T-helper 1 cell treated with Interleukin-12 subunit alpha and Interleukin-12 subunit beta and Interleukin-4 antibody, amounts not matched to agents 30 μg/mL and 1 μg/mL, for 36 hours (primary cell): ENCODE results near the gene ARFGAP1.
"Not testable (repeated sequence)": the region's sequence is repeated elsewhere in the genome, so short reads cannot be mapped to it uniquely, and the experiment has no call there.

ENCODE experiments used
- H3K27ac Mint-ChIP-seq: one replicate; pipeline ENCODE4 v1.8.0; 2021; ENCODE audit warnings: mild to moderate bottlenecking, mixed read lengths
- H3K27me3 Mint-ChIP-seq: one replicate; pipeline ENCODE4 v1.8.0; 2021; ENCODE audit warnings: low read depth, mixed read lengths
- H3K36me3 Mint-ChIP-seq: one replicate; pipeline ENCODE4 v1.8.0; 2021; ENCODE audit warnings: low read depth, mixed read lengths
- H3K4me1 Mint-ChIP-seq: one replicate; pipeline ENCODE4 v1.8.0; 2021; ENCODE audit warnings: low read depth, mixed read lengths
- H3K4me3 Mint-ChIP-seq: one replicate; pipeline ENCODE4 v1.8.0; 2021; ENCODE audit warnings: mild to moderate bottlenecking, moderate library complexity, mixed read lengths
- H3K9me3 Mint-ChIP-seq: one replicate; pipeline ENCODE4 v1.8.0; 2021; ENCODE audit warnings: mixed read lengths

Gene ARFGAP1

DNA sequence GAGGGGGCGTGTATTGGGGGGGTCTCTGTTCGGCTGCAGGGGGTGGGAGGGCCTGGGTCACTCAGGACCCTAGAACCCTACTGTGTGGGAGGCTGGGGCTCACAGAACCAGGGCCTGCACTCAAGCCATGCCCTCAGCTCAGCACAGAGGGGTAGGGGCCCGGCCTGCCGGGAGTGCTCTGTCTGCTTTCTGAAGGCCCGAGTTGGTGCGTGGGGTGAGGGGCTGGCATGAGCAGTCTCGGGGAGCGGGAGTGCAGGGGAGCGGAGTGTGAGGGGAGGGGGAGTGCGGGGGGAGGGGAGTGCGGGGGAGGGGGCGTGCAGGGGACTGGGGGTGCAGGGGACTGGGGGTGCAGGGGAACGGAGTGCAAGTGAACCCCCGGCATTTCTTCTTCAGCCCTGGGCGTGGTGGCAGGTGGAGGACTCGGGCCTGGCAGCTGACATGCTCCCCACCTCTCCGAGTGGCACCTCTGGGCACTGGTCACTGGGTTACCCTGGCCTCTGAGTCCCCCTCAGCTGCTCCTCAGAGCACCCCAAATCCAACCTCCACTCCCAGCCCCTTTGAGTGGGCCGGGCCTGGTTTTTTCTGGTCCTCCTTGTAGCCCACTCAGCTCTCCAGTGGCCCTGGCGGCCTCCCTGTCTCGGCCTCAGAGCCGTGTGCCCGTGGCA, 21.4 kb downstream of the ARFGAP1 start:
- H3K4me1 Mint-ChIP-seq: no peaks in the 10 kb centered on the region
- H3K27ac Mint-ChIP-seq: no peak overlapping the region
- H3K9me3 Mint-ChIP-seq: no peaks in the 10 kb centered on the region
- H3K4me3 Mint-ChIP-seq: no peak overlapping the region
- peaks cover 9% of the 10 kb centered on the region for H3K27me3 Mint-ChIP-seq
- peaks cover under 1% of the 10 kb centered on the region for H3K36me3 Mint-ChIP-seq

DNA sequence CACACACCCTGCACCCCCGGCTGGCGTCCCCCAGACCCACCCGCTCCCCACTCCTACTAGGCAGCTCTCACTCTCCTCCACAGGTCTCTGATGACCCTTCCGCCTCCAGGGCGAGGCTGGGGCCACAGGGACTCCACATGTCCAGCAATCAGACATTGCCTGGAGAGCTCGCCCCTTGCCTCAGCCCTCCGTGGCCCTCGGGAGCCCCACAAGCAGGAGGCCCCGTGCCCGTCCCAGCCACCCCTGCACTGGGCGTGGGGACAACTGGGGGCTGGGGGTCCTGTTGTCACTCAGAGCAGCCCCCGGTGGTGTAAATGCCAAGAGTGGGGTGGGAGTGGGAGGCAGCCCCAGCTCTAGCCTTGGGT, 21.9 kb downstream of the ARFGAP1 start:
- Mint-ChIP-seq H3K36me3 (no peaks in the 10 kb centered on the region), H3K4me3 (no peak overlapping the region), H3K27ac (no peak overlapping the region), H3K27me3 (peaks cover 9% of the 10 kb centered on the region), H3K9me3 (no peaks in the 10 kb centered on the region), H3K4me1 (no peaks in the 10 kb centered on the region)

- Mint-ChIP-seq H3K4me1 (no peaks in the 10 kb centered on the region), H3K9me3 (no peaks in the 10 kb centered on the region), H3K27me3 (peaks cover 9% of the 10 kb centered on the region), H3K4me3 (no peak overlapping the region), H3K27ac (no peak overlapping the region), H3K36me3 (no peaks in the 10 kb centered on the region)
Observed at GRCh38 chr20:63295018-63295417, 22.4 kb downstream of the ARFGAP1 start.

DNA sequence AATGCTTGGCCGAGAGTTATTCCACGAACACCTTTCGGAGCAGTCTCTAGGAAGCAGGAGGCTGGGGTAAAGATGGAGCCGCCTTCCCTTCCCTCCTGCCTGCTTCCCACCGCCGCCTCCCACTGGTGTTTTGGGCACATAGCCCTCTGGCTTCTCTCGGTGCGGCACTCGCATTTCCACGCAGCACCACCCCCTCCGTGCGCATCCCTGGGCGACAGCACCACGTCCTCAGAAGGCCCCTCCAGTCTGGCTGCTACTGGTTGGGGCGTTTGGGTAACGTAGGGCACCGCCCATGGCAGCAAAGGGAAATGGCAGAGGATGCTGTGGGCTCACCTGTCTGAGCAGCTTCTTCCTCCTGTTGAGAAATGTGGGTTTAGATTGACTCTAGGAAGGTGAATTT, 22.8 kb downstream of the ARFGAP1 start:
- no peaks in the 10 kb centered on the region for H3K36me3 Mint-ChIP-seq
- no peaks in the 10 kb centered on the region for H3K9me3 Mint-ChIP-seq
- H3K4me1 Mint-ChIP-seq: no peaks in the 10 kb centered on the region
- no peak overlapping the region for H3K27ac Mint-ChIP-seq
- H3K27me3 Mint-ChIP-seq: peaks cover 11% of the 10 kb centered on the region
- no peak overlapping the region for H3K4me3 Mint-ChIP-seq

DNA sequence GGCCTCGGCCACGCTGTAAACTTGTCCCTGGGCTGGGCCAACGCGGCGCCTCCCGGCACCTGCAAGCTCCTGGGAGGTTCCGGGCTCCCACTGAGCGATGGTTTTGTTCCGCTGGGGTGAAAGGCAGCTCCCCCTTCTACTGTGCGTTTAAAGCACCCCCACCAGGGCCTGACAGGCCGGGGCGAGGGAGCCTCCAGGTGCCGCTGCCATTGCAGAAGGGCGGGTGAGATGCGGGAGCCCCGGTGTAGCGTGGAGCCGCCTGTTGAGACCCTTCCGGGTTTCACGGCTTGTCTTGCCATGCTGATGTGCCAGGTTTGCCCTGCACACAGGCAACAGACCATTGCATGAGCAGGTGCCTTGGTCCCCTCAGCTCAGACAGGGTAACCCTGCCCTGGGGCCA, 23.2 kb downstream of the ARFGAP1 start:
- Mint-ChIP-seq H3K4me1 (no peaks in the 10 kb centered on the region), H3K27me3 (peaks cover 16% of the 10 kb centered on the region), H3K4me3 (no peak overlapping the region), H3K36me3 (no peaks in the 10 kb centered on the region), H3K9me3 (no peaks in the 10 kb centered on the region), H3K27ac (no peak overlapping the region)

GRCh38 chr20:63296531-63297299, 24.1 kb downstream of the ARFGAP1 start:
- Mint-ChIP-seq H3K36me3 (no peaks in the 10 kb centered on the region), H3K27ac (no peak overlapping the region), H3K4me3 (no peak overlapping the region), H3K9me3 (no peaks in the 10 kb centered on the region), H3K4me1 (no peaks in the 10 kb centered on the region), H3K27me3 (peaks cover 18% of the 10 kb centered on the region)

DNA sequence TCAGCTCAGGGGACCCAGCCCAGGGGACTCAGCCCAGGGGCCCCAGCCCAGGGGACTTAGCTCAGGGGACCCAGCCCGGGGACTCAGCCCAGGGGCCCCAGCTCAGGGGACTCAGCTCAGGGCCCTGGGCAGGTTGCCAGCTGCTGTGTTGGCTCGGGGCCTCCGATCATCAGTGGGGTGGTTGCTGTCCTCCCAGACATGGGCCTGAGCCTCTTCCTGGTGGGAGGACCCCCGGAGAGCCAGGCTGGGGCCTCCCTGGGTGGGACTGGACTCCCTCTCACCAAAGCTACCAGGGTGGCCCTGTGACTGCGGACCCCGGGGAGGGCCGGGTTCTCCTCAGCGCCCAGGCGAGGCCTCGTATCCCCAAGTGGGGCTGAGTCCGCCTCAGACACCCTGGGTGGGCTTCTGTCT, 24.8 kb downstream of the ARFGAP1 start:
- Mint-ChIP-seq H3K4me3 (no peak overlapping the region), H3K4me1 (no peaks in the 10 kb centered on the region), H3K36me3 (no peaks in the 10 kb centered on the region), H3K27ac (no peak overlapping the region), H3K27me3 (peaks cover 18% of the 10 kb centered on the region), H3K9me3 (no peaks in the 10 kb centered on the region)

DNA sequence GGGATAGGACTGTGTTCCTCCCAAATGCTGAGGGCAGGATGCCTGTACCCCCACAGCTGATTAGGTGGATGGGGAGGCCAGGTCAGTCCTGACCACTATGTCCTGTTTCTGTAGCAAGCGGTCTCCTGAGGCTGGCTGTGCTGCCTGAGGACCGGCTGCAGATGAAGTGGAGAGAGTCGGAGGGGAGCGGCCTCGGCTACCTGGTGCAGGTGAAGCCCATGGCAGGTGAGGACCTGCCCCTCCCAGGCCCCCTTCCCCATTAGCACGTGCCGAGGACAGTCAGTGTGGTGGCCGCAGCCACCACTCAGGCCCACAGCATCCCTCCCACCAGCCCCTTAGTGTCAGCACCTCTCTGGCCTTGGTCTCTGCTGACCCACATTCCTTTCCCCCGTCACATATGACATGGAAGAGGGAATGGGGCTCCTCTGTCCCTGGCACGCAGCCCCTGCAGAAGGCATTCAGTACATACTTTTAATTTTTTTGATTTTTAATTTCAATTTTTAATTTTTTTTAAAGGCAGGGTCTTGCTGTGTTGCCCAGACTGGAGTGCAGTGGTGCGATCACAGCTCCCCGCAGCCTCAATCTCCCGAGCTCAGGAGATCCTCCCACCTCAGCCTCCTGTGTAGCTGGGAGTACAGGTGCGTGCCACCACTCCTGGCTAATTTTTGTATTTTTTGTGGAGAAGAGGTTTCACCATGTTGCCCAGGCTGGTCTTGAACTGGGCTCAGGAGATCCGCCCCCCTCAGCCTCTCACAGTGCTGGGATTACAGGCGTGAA, 25.4 kb downstream of the ARFGAP1 start:
- Mint-ChIP-seq H3K36me3 (no peaks in the 10 kb centered on the region), H3K27ac (no peak overlapping the region), H3K9me3 (no peaks in the 10 kb centered on the region), H3K4me3 (no peak overlapping the region), H3K4me1 (no peaks in the 10 kb centered on the region), H3K27me3 (peaks cover 18% of the 10 kb centered on the region)

- no peaks in the 10 kb centered on the region for H3K4me1 Mint-ChIP-seq
- no peak overlapping the region for H3K27ac Mint-ChIP-seq
- no peak overlapping the region for H3K4me3 Mint-ChIP-seq
- no peaks in the 10 kb centered on the region for H3K36me3 Mint-ChIP-seq
- no peaks in the 10 kb centered on the region for H3K9me3 Mint-ChIP-seq
- peaks cover 18% of the 10 kb centered on the region for H3K27me3 Mint-ChIP-seq
Observed at GRCh38 chr20:63298731-63299312, 26.2 kb downstream of the ARFGAP1 start.

- Mint-ChIP-seq H3K9me3 (no peaks in the 10 kb centered on the region), H3K27me3 (peaks cover 8% of the 10 kb centered on the region), H3K36me3 (no peaks in the 10 kb centered on the region), H3K4me1 (no peaks in the 10 kb centered on the region), H3K27ac (no peak overlapping the region), H3K4me3 (no peak overlapping the region)
Observed at GRCh38 chr20:63301671-63302070, 29.1 kb downstream of the ARFGAP1 start.

GRCh38 chr20:63303095-63303666, 30.6 kb downstream of the ARFGAP1 start:
- H3K27me3 Mint-ChIP-seq: peaks cover 8% of the 10 kb centered on the region
- H3K36me3 Mint-ChIP-seq: no peaks in the 10 kb centered on the region
- no peaks in the 10 kb centered on the region for H3K9me3 Mint-ChIP-seq
- H3K4me3 Mint-ChIP-seq: no peak overlapping the region
- H3K4me1 Mint-ChIP-seq: no peaks in the 10 kb centered on the region
- no peak overlapping the region for H3K27ac Mint-ChIP-seq

DNA sequence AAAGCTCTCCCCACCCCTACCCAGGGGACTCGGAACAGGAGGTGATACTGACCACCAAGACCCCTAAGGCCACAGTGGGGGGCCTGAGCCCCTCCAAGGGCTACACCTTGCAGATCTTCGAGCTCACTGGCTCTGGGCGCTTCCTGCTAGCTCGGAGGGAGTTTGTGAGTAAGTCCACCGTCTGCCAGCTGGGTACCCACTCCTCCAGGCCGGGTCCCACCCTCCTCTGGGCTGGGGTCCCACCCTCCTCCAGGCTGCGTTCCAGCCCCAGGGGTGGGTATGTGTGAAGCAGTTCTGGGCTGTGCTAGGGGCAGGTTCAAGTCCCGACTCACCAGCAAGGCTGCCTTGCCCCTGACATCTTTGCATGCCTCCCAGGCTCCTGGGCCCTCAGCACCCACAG, 32.8 kb downstream of the ARFGAP1 start:
- Mint-ChIP-seq H3K4me1 (no peaks in the 10 kb centered on the region), H3K27ac (no peak overlapping the region), H3K9me3 (no peaks in the 10 kb centered on the region), H3K4me3 (no peak overlapping the region), H3K27me3 (peaks cover 7% of the 10 kb centered on the region), H3K36me3 (no peaks in the 10 kb centered on the region)

- H3K27ac Mint-ChIP-seq, H3K4me1 Mint-ChIP-seq, H3K36me3 Mint-ChIP-seq, H3K27me3 Mint-ChIP-seq, H3K9me3 Mint-ChIP-seq, H3K4me3 Mint-ChIP-seq: not testable (repeated sequence)
Observed at GRCh38 chr20:63305933-63306672, 33.5 kb downstream of the ARFGAP1 start.
